Ovary (tissue), 3 donors: Measurements from ENCODE around the gene DCDC2C.

Experiments used
- EP300 ChIP-seq: sonication (generic); formaldehyde crosslinking; IDR thresholded peaks from one replicate; pipeline ENCODE4 v1.6.1; 2017; ENCODE audit warnings: antibody characterized with exemption
- POLR2A ChIP-seq: fragments of 450-650 bp; IDR thresholded peaks from one replicate; pipeline ENCODE4 v1.6.1; 2017; ENCODE audit warnings: antibody characterized with exemption, mild to moderate bottlenecking, moderate library complexity
- TF ChIP-seq, protein P1 (sequence below), 3 donors: fragments of 450-650 bp in 2 of 3; fragments of 200-600 bp in 1 of 3; IDR thresholded peaks; one replicate each; pipeline versions ENCODE4 v1.5.1 to v1.8.0; 2016 to 2022; ENCODE audit warnings: antibody characterized with exemption in 3 of 3, mild to moderate bottlenecking in 1 of 3
- donor health status: DM: no; HTN: no; CAD: no.

DNA sequence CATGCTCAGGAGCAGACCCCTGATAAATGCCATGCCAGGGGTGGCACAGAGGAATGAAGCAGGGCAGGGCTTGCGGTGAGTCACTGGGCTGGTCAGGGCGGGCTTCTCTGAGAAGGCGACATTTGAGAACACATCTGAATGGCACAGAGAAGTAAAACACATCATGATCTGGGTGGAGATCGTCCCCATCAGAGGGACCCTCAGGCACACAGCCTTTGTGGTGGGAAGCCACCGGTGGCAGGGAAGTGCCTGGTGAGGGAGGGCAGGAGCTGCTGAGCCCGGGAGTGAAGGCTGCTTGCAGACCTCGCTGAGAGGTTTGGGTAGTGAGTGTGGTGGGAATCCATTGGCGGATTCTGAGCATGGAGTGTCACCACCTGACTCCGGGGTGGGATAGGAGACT is 44.5 kb downstream of the DCDC2C start:
- TF ChIP-seq, protein P1, sequence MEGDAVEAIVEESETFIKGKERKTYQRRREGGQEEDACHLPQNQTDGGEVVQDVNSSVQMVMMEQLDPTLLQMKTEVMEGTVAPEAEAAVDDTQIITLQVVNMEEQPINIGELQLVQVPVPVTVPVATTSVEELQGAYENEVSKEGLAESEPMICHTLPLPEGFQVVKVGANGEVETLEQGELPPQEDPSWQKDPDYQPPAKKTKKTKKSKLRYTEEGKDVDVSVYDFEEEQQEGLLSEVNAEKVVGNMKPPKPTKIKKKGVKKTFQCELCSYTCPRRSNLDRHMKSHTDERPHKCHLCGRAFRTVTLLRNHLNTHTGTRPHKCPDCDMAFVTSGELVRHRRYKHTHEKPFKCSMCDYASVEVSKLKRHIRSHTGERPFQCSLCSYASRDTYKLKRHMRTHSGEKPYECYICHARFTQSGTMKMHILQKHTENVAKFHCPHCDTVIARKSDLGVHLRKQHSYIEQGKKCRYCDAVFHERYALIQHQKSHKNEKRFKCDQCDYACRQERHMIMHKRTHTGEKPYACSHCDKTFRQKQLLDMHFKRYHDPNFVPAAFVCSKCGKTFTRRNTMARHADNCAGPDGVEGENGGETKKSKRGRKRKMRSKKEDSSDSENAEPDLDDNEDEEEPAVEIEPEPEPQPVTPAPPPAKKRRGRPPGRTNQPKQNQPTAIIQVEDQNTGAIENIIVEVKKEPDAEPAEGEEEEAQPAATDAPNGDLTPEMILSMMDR (IDR thresholded peaks at IDR 0.05): no peak
- no peak for TF ChIP-seq POLR2A
- no peak for TF ChIP-seq EP300
